ENCODE data around the gene RAB31. TPM values are rescaled to one million over a fixed set of nuclear protein-coding genes. Genes with fewer than 3 reads are reported as not detected.
A peak's percentile ranks its signal among the peaks of the same experiment; 100 is the strongest.

The RAB31 gene
- polyA plus RNA-seq, 2 of the 4 experiments (the other 2 are of a cell fraction) = 16.9 to 46.3 TPM

GRCh38 chr18:9720327-9720726 lies 12.2 kb downstream of the RAB31 start:
- ChIA-PET POLR2A (no interaction called here), CTCF (no interaction called here)
- TF ChIP-seq ZSCAN20 (CRISPR knock-in tag; IDR thresholded peaks at IDR 0.05) (no peak), RNF2 (IDR thresholded peaks at IDR 0.05; ENCODE audit: borderline replicate concordance, low read depth) (no peak), HOXA7 (CRISPR knock-in tag; IDR thresholded peaks at IDR 0.05) (no peak), TFCP2L1 (CRISPR knock-in tag; IDR thresholded peaks at IDR 0.05) (no peak), CBX8 (IDR thresholded peaks at IDR 0.05) (no peak), MYC (IDR thresholded peaks at IDR 0.05; ENCODE audit: borderline replicate concordance, low read length) (no peak), MAZ (IDR thresholded peaks at IDR 0.05; ENCODE audit: borderline replicate concordance, low read depth, low read length) (no peak), NFE2L2 (conservative IDR thresholded peaks at IDR 0.05; ENCODE audit: low read length) (no peak), NPAS2 (CRISPR knock-in tag; IDR thresholded peaks at IDR 0.05; ENCODE audit: borderline replicate concordance) (no peak), EHF (CRISPR knock-in tag; IDR thresholded peaks at IDR 0.05) (no peak), HOXB13 (CRISPR knock-in tag; IDR thresholded peaks at IDR 0.05; ENCODE audit: low read depth) (no peak), REST (IDR thresholded peaks at IDR 0.05) (no peak), TP53 (CRISPR knock-in tag; IDR thresholded peaks at IDR 0.05) (no peak)
- FAIRE-seq = no peak
- Histone ChIP-seq H3K4me1 (peaks cover 34% of the 10 kb centered on the region), H3K9me3 (no peaks in the 10 kb centered on the region), H3K27ac (peak overlapping the region; percentile 56 to 77; a peak in 5 of 6 replicates), H3K4me3 (no peak overlapping the region), H3K4me2 (peak overlapping the region; percentile 57)
- ATAC-seq = peak; percentile 32 to 48; a peak in 4 of 6 replicates
- no peak for DNase-seq (ENCODE audit: low read depth in 1 of 2, low spot score in 1 of 2)
- WGBS (ENCODE audit: missing lambda C conversion rate) = 87% methylated on average over 8 of the region's 8 CpGs

GRCh38 chr18:9721893-9722550 lies 13.9 kb downstream of the RAB31 start:
- no peaks in the 10 kb centered on the region for H3K9me3 ChIP-seq
- WGBS (ENCODE audit: missing lambda C conversion rate) = 74% methylated on average over 9 of the region's 9 CpGs
- peak overlapping the region in 1 of 2 experiments; percentile 64; a peak in 3 of 6 replicates for H3K27ac ChIP-seq
- H3K4me1 ChIP-seq = peaks cover 25% of the 10 kb centered on the region
- ChIA-PET POLR2A (no interaction called here), CTCF (interaction anchor here (0.7 to 2.0 kb wide), 4 partner anchors 38 to 1478 kb away, joined by 3 to 6 read pairs (median 3); no protein-coding TSS in a partner anchor)
- DNase-seq (ENCODE audit: low read depth in 1 of 2, low spot score in 1 of 2) (no peak), ATAC-seq (no peak; a peak in 1 of 6 replicates), FAIRE-seq (no peak)
- TF ChIP-seq PHF8 (IDR thresholded peaks at IDR 0.05; ENCODE audit: borderline replicate concordance, low read depth) (no peak), TFCP2L1 (CRISPR knock-in tag; IDR thresholded peaks at IDR 0.05) (no peak), HDAC2 (IDR thresholded peaks at IDR 0.05) (no peak), RCOR1 (IDR thresholded peaks at IDR 0.05; ENCODE audit: low read depth, low read length) (no peak), JUN (IDR thresholded peaks at IDR 0.05) (no peak), BCL3 (IDR thresholded peaks at IDR 0.05) (no peak), HEYL (CRISPR knock-in tag; IDR thresholded peaks at IDR 0.05) (no peak), EHF (CRISPR knock-in tag; IDR thresholded peaks at IDR 0.05) (no peak), RAD21 (conservative IDR thresholded peaks at IDR 0.05 in 1 of 2, IDR thresholded peaks at IDR 0.05 in 1 of 2) (no peak), KDM5A (IDR thresholded peaks at IDR 0.05) (no peak), ZNF302 (CRISPR knock-in tag; IDR thresholded peaks at IDR 0.05) (no peak), EHMT2 (IDR thresholded peaks at IDR 0.05; ENCODE audit: low read depth) (no peak), POLR2A (IDR thresholded peaks at IDR 0.05; ENCODE audit: low read length) (no peak), KDM1A (IDR thresholded peaks at IDR 0.05; ENCODE audit: low read depth) (no peak)
- no peak overlapping the region for H3K4me2 ChIP-seq
- H3K4me3 ChIP-seq = no peak overlapping the region

All from A549 (cell line).